Fibroblast of lung (primary cell): ENCODE results near the gene SAP30. TPM values are rescaled to one million over a fixed set of nuclear protein-coding genes. Genes with fewer than 3 reads are reported as not detected.

Experiments
- DNase-seq, 2 donors: peaks; one replicate each; pipeline versions ENCODE4 v3.0.0 to v3.0.0-alpha.2; 2010; ENCODE audit warnings: low read depth in 2 of 2
- H2AFZ ChIP-seq: 2 replicates; pipeline ENCODE4 v1.5.1; 2012; ENCODE audit warnings: low read length, control low read depth, inconsistent platforms
- H3K27ac ChIP-seq: 2 replicates; pipeline ENCODE4 v1.5.1; 2011; ENCODE audit warnings: low read length, control low read depth; ENCODE audit not compliant: insufficient read depth
- H3K27me3 ChIP-seq: 2 replicates; pipeline ENCODE4 v1.5.1; 2011; ENCODE audit warnings: mild to moderate bottlenecking, low read length; ENCODE audit not compliant: control insufficient read depth, insufficient read depth
- H3K36me3 ChIP-seq: 2 replicates; pipeline ENCODE4 v1.5.1; 2011; ENCODE audit warnings: low read length; ENCODE audit not compliant: control insufficient read depth, insufficient read depth
- H3K4me1 ChIP-seq: 2 replicates; pipeline ENCODE4 v1.5.1; 2011; ENCODE audit warnings: low read length; ENCODE audit not compliant: control insufficient read depth, insufficient read depth; ENCODE audit errors: extremely low read depth
- H3K4me2 ChIP-seq: 2 replicates; pipeline ENCODE4 v1.5.1; 2011; ENCODE audit warnings: low read length, control low read depth; ENCODE audit not compliant: insufficient read depth; ENCODE audit errors: extremely low read depth
- H3K4me3 ChIP-seq, 4 experiments: fragments of 200-600 bp in 1 of 4; sonication (generic) in 1 of 4; replicated peaks in 1 of 4; 2 replicates each; pipeline ENCODE4 v1.5.1; 2011 to 2016; ENCODE audit warnings: low read length in 4 of 4, low read depth in 3 of 4, mild to moderate bottlenecking in 3 of 4, control low read depth in 2 of 4, inconsistent platforms in 1 of 4, mixed read lengths in 1 of 4; ENCODE audit not compliant: insufficient read depth in 1 of 4; ENCODE audit errors: control extremely low read depth in 1 of 4
- H3K79me2 ChIP-seq: 2 replicates; pipeline ENCODE4 v1.5.1; 2012; ENCODE audit warnings: mild to moderate bottlenecking, low read length, inconsistent platforms; ENCODE audit not compliant: control insufficient read depth, insufficient read depth
- H3K9ac ChIP-seq: 2 replicates; pipeline ENCODE4 v1.5.1; 2011; ENCODE audit warnings: mild to moderate bottlenecking, low read length, control low read depth; ENCODE audit not compliant: insufficient read depth
- H3K9me3 ChIP-seq: 2 replicates; pipeline ENCODE4 v1.5.1; 2012; ENCODE audit warnings: low read depth, low read length; ENCODE audit not compliant: control insufficient read depth, insufficient read depth
- H4K20me1 ChIP-seq: 2 replicates; pipeline ENCODE4 v1.5.1; 2011; ENCODE audit warnings: low read length; ENCODE audit not compliant: control insufficient read depth, insufficient read depth; ENCODE audit errors: extremely low read depth
- EZH2 ChIP-seq: IDR thresholded peaks from 2 replicates; pipeline ENCODE4 v1.5.1; 2012; ENCODE audit warnings: low read length, control low read depth, mild to moderate bottlenecking; ENCODE audit errors: missing control alignments
- polyA plus RNA-seq, 2 donors: library from polyadenylated mRNA; depleted of rRNA in 1 of 2; stranded (reverse) in 1 of 2; unstranded in 1 of 2; fragments of >200 nt; gene quantifications; 2 replicates each; pipeline ENCODE4 v1.2.1, GENCODE V29; 2011 to 2012; ENCODE audit warnings: missing spikeins in 1 of 2
- total RNA-seq: library from RNA; depleted of rRNA; stranded (reverse); fragments of >200 nt; gene quantifications from 2 replicates; pipeline ENCODE4 v1.2.1, GENCODE V29; 2014
- TF ChIP-seq, protein P1 (sequence below), 2 donors: IDR thresholded peaks in 1 of 2; conservative IDR thresholded peaks in 1 of 2; 1 replicate in 1 of 2; 2 replicates in 1 of 2; pipeline ENCODE4 v1.5.1; 2011 to 2012; ENCODE audit warnings: low read length in 2 of 2, control low read depth in 1 of 2, inconsistent platforms in 1 of 2, low read depth in 1 of 2, mild to moderate bottlenecking in 1 of 2

Gene SAP30
- total and polyA plus RNA-seq, 2 donors (not counting 1 experiment from before 2014, with no cell fraction given) = 32.5 to 101 TPM

DNA sequence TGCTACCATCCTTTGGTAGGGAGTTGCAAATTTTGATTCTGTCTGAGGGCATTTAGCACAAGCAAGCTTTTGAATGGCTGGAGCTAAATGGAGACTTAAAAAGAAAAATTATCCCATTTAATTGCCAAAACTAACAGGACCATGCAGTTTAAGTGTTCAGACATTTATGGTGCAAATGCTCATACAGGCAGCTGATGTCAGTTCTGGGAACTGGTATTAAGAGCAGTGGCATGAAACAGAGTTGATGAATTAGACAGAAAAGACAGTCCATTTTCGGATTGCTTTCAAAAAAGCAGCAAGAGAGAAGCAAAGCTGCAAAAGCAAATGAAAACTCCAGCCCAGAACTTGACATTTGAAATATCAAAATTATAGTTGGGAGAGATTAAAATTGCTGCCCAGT is 26.9 kb downstream of the SAP30 start:
- no peak for DNase-seq
- no peaks in the 10 kb centered on the region for H4K20me1 ChIP-seq

DNA sequence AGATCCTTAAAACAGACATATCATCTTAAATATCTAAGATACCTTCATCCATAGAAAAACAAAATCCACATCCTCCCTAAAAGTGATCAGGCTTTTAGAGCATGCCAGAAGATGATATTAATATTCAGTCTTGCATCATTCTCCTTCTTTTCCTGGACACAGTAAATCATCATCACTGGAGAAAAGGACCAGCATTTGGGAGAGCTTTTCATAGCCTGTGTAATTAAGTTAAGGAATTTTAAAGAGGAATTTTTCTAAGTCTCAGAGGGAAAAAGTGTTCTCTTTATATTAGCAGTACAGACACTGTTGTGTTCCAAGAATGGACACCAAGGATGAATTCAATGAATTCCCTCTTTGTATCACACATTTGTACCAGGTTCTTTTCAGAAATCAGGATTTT is 27.5 kb downstream of the SAP30 start:
- H3K4me3 ChIP-seq = peak overlapping the region in 1 of 4 experiments; percentile 26
- no peaks in the 10 kb centered on the region for H3K4me1 ChIP-seq
- H3K36me3 ChIP-seq = no peaks in the 10 kb centered on the region
- no peaks in the 10 kb centered on the region for H4K20me1 ChIP-seq
- H2AFZ ChIP-seq = no peak overlapping the region
- no peak for TF ChIP-seq EZH2
- H3K9ac ChIP-seq = no peak overlapping the region
- DNase-seq = peak in 1 of 2 donors; percentile 19
- no peaks in the 10 kb centered on the region for H3K9me3 ChIP-seq
- no peak overlapping the region for H3K4me2 ChIP-seq
- no peaks in the 10 kb centered on the region for H3K27me3 ChIP-seq
- no peaks in the 10 kb centered on the region for H3K79me2 ChIP-seq
- no peak overlapping the region for H3K27ac ChIP-seq

More for the DNA sequence above, 26.9 kb downstream of the SAP30 start:
- no peaks in the 10 kb centered on the region for H3K27me3 ChIP-seq
- no peaks in the 10 kb centered on the region for H3K36me3 ChIP-seq
- no peaks in the 10 kb centered on the region for H3K9me3 ChIP-seq
- no peak overlapping the region for H3K4me2 ChIP-seq
- H3K4me1 ChIP-seq = no peaks in the 10 kb centered on the region
- H2AFZ ChIP-seq = no peak overlapping the region
- H3K4me3 ChIP-seq = peak overlapping the region in 1 of 4 experiments; percentile 24
- H3K79me2 ChIP-seq = no peaks in the 10 kb centered on the region
- H3K9ac ChIP-seq = no peak overlapping the region
- TF ChIP-seq, protein P1, sequence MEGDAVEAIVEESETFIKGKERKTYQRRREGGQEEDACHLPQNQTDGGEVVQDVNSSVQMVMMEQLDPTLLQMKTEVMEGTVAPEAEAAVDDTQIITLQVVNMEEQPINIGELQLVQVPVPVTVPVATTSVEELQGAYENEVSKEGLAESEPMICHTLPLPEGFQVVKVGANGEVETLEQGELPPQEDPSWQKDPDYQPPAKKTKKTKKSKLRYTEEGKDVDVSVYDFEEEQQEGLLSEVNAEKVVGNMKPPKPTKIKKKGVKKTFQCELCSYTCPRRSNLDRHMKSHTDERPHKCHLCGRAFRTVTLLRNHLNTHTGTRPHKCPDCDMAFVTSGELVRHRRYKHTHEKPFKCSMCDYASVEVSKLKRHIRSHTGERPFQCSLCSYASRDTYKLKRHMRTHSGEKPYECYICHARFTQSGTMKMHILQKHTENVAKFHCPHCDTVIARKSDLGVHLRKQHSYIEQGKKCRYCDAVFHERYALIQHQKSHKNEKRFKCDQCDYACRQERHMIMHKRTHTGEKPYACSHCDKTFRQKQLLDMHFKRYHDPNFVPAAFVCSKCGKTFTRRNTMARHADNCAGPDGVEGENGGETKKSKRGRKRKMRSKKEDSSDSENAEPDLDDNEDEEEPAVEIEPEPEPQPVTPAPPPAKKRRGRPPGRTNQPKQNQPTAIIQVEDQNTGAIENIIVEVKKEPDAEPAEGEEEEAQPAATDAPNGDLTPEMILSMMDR (conservative IDR thresholded peaks at IDR 0.05 in 1 of 2, IDR thresholded peaks at IDR 0.05 in 1 of 2; ENCODE audit: low read depth in 1 of 2, low read length in 2 of 2) = no peak
- no peak for TF ChIP-seq EZH2
- H3K27ac ChIP-seq = no peak overlapping the region

DNA sequence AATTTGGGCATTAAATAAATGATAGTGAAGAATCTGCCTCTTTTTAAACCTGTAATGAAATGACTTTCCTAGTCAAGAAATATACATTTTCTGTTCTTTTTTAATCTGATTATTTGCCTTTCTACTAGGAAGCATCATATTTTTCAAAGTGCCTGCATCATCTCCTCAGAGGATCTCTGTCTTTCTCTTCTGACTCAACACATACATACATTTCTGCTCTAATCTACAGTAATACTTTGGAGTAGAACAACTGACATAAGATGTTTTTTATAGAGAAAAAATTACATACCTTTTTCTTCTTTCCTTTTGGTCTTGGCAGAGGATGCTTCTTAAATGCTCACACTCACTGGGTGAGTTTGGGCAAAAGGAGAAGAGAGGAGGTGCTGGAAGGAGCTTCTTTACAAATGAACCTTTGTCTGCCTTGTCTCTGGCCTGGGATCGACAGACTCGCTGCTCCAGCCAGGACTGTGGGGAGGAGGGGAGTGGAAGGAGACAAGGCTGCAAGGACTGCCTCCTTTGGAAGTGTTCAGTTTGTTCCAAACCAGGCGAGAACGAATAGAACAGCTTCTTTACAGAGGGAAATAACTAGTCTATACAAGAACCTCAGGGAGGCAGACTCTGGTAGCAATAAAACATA is 28.1 kb downstream of the SAP30 start, which contains the start of gene SCRG1:
SCRG1 (minus strand) TSS at position 338 of the 637 bp plus-strand sequence. CDS start 7,702 bp downstream, outside the sequence.
- Histone ChIP-seq H3K9me3 (no peaks in the 10 kb centered on the region), H4K20me1 (no peaks in the 10 kb centered on the region), H3K36me3 (no peaks in the 10 kb centered on the region), H3K4me3 (peak within 1 kb of the TSS in 1 of 4 experiments; percentile 26), H3K4me1 (no peaks in the 10 kb centered on the region), H2AFZ (no peak within 1 kb of the TSS), H3K4me2 (no peak within 1 kb of the TSS), H3K27ac (no peak within 1 kb of the TSS), H3K79me2 (no peaks in the 10 kb centered on the region), H3K27me3 (no peaks in the 10 kb centered on the region), H3K9ac (no peak within 1 kb of the TSS)
- TF ChIP-seq, protein P1 (conservative IDR thresholded peaks at IDR 0.05 in 1 of 2, IDR thresholded peaks at IDR 0.05 in 1 of 2; ENCODE audit: low read depth in 1 of 2, low read length in 2 of 2) = no peak
- TF ChIP-seq EZH2 = no peak
- peak in 1 of 2 donors; percentile 13 for DNase-seq
